ENCODE measurements around the gene ARID1B. TPM values are rescaled to one million over a fixed set of nuclear protein-coding genes. Genes with fewer than 3 reads are reported as not detected.

The ARID1B gene
- total and polyA plus RNA-seq, 2 of the 4 experiments (the other 2 are of a cell fraction), result 14.5 to 20.1 TPM

DNA sequence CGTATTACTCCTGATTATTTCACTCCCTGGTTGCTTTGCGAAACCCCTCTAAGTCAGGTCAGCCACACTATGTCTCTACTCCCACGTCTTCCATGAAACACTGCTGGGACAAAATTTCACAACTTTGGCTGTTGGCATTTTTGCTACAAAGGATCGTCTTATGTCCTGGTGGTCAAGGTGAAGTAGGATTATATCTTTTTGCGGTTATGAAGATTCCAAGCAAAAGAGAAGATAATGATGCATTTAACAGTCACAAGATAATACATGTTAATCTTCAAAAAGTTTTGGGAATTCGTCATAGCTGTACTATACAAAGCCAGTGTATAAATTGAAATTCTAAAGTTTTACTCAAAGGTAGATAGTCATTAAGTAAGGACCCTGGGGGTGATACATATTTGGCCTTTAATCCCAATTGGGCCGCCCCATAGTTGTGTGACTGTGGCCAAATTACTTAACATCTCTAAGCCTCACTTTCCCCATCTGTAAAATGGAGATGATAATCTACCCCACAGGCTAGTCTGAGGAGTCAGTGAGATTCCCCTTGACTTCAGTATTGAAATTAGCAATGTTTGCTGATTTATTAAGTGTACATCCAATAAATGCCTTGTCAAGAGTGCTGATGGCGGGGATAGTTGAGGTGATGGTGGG lies 212.1 kb downstream of the ARID1B start:
- no peak overlapping the region for H3K4me3 ChIP-seq (ENCODE audit: insufficient read depth, low read depth, low read length)
- ChIA-PET POLR2A (ENCODE audit: unreplicated experiment) (no interaction called here), CTCF (no interaction called here)
- H3K9me3 ChIP-seq (ENCODE audit: control insufficient read depth, insufficient read depth, low read length), result no peaks in the 10 kb centered on the region
- H2BK15ac ChIP-seq (ENCODE audit: low read depth, low read length), result no peak overlapping the region
- no TSS peak for BruUV-seq (replicated peaks)
- no peak overlapping the region for H3K18ac ChIP-seq (ENCODE audit: low read depth, low read length)
- ATAC-seq (ENCODE audit: low read depth), result no peak
- H3K27ac ChIP-seq (ENCODE audit: insufficient read depth, low read length), result no peak overlapping the region
- no peaks in the 10 kb centered on the region for H3K27me3 ChIP-seq (ENCODE audit: control insufficient read depth, insufficient read depth, low read length)
- no peak overlapping the region for H4K5ac ChIP-seq (ENCODE audit: low read depth, low read length)
- no peak overlapping the region for H4K91ac ChIP-seq (ENCODE audit: insufficient read depth, low read depth, low read length)
- H3K9me1 ChIP-seq (ENCODE audit: insufficient read depth, low read length), result peaks cover 11% of the 10 kb centered on the region
- dilution Hi-C loops (cut with HindIII; ENCODE audit: low sequenced_read_pairs, unreplicated experiment) (no loop called here), in situ Hi-C loops (cut with MboI; ENCODE audit: low sequenced_read_pairs) (no loop called here), intact Hi-C loops (cut with micrococcal nuclease) (no loop called here)
- H3K56ac ChIP-seq (ENCODE audit: extremely low read depth, insufficient read depth, low read length), result no peak overlapping the region
- TF ChIP-seq CEBPB (IDR thresholded peaks at IDR 0.05; ENCODE audit: low read depth, low read length) (0 out of 2 replicates have a peak, but pooled peaks have one; percentile 4), CHD1 (IDR thresholded peaks at IDR 0.05; ENCODE audit: low read depth, low read length) (no peak)
- TF ChIP-seq, protein P1, sequence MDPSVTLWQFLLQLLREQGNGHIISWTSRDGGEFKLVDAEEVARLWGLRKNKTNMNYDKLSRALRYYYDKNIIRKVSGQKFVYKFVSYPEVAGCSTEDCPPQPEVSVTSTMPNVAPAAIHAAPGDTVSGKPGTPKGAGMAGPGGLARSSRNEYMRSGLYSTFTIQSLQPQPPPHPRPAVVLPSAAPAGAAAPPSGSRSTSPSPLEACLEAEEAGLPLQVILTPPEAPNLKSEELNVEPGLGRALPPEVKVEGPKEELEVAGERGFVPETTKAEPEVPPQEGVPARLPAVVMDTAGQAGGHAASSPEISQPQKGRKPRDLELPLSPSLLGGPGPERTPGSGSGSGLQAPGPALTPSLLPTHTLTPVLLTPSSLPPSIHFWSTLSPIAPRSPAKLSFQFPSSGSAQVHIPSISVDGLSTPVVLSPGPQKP (IDR thresholded peaks at IDR 0.05; ENCODE audit: borderline replicate concordance, low read depth, low read length), result no peak
- H3K4me2 ChIP-seq (ENCODE audit: low read depth, low read length), result no peak overlapping the region
- H3K79me1 ChIP-seq (ENCODE audit: low read depth in 1 of 2, low read length in 2 of 2), result peaks cover 31 to 64% of the 10 kb centered on the region in 2 experiments
- no peak overlapping the region for H3K9ac ChIP-seq (ENCODE audit: low read depth, low read length)
- H2AK9ac ChIP-seq (replicated peaks; ENCODE audit: low read depth, low read length, poor library complexity), result no peak overlapping the region
- no peak overlapping the region for H4K8ac ChIP-seq (ENCODE audit: low read depth in 2 of 2, low read length in 2 of 2)
- peaks cover 13% of the 10 kb centered on the region for H3K4me1 ChIP-seq (ENCODE audit: control insufficient read depth, insufficient read depth, low read length)
- no peak overlapping the region for H3K14ac ChIP-seq (replicated peaks; ENCODE audit: low read depth, low read length)
- no peak overlapping the region for H3K4ac ChIP-seq (ENCODE audit: low read depth, low read length)
- H2BK120ac ChIP-seq (ENCODE audit: low read depth, low read length), result no peak overlapping the region
- H2AFZ ChIP-seq (replicated peaks; ENCODE audit: low read length, poor library complexity), result no peak overlapping the region
- H3K23ac ChIP-seq (ENCODE audit: low read depth, low read length), result no peak overlapping the region
- H2BK5ac ChIP-seq (ENCODE audit: low read depth, low read length, poor library complexity, severe bottlenecking), result no peak overlapping the region
- no peak overlapping the region for H2BK20ac ChIP-seq (ENCODE audit: low read depth, low read length)
- whole genome bisulfite sequencing, 2 experiments (ENCODE audit: extremely low coverage in 2 of 2, insufficient read length in 1 of 2), result no CpG with 5 or more reads among the region's 8 CpGs
- no peak overlapping the region for H2AK5ac ChIP-seq (ENCODE audit: low read depth, low read length)
- peaks cover 25% of the 10 kb centered on the region for H4K20me1 ChIP-seq (ENCODE audit: insufficient read depth, low read length)
- no peaks in the 10 kb centered on the region for H3K36me3 ChIP-seq (ENCODE audit: control insufficient read depth, insufficient read depth, low read length)
- no peak for DNase-seq

All from IMR-90 (cell line).